Measurements from ENCODE around the gene C1orf210.

DNA sequence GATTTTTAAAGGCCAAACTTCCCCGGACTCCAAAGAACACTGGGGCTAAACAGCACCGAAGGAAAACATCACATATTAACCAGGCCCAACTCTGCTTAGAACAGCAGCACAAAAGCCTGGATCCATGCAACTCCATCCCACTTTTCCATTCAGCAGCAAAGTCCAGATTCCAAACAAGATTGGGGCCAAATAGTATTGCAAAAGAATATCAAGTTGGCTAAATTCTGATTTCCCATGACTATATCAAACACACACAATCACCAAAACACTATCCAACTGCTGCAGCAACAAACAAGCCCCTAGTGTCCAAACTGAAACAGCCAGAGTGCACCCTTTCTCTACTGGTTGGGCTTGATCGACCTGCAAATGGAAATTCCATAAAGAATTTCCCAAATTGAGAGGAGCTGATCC, 35.0 kb downstream of the C1orf210 start:
- no peak for TF ChIP-seq POLR2A (IDR thresholded peaks at IDR 0.05)
- no peak for TF ChIP-seq POLR2AphosphoS5 (IDR thresholded peaks at IDR 0.05; ENCODE audit: insufficient read depth in 1 of 2, low read depth in 1 of 2)
